Stimulated activated CD8-positive, alpha-beta memory T cell treated with anti-CD3 and anti-CD28 coated beads, Interleukin-12 subunit alpha, Interleukin-12 subunit beta, amount 100 ng/mL, for 1 hour (primary cell): Measurements from ENCODE around the gene KCTD1.
A peak's percentile ranks its signal among the peaks of the same experiment; 100 is the strongest.

Experiments used
- DNase-seq: peaks from one replicate; pipeline ENCODE4 v3.0.0-alpha.2; 2020; ENCODE audit warnings: low read depth

Gene KCTD1

DNA sequence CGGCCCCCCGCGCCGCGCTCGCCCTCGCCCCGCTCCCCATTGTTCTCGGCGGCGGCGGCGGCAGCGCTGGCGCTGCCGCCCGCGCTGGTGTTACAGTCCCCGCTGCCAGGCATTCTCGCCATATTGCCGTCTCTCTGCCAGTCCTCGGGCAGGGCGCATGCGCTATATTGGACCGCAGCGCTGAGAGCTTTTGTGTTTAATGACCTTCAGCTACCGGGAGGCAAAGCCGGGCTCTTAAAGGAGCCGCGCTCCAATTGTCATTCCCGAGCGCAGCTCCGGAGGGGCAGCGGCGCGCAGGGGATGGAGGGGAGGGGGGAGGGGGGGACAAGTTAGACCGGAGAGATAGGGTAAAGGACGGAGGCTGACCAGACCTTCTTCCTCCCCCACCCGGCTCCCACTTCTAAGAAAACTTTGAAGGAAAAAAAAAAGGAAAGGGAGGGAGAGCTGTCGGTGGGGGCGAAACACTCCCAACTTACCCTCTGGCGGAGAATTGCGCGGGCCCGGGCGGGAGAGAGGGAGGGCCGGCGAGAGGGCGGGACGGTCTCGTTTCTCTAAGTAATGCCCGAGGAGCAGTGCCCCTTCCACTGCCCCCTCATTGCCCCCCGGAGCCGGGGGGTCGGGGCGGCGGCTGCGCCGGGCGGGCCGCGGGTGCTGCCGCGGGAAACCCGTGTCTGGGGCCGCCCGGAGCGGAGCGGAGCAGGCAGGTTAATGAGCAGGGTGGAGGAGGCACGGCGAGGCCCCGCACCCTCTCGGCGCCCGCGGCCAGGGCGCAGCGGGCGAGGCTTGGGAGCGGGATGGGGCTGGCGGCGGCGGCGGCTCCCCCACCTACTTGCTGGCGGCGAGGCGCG, at the start of gene KCTD1:
Gene KCTD1, minus strand, starts transcription at position 139 of the 848 bp plus-strand sequence. Its CDS starts 17 bp downstream, at position 122.
- peak; percentile 41 for DNase-seq

DNA sequence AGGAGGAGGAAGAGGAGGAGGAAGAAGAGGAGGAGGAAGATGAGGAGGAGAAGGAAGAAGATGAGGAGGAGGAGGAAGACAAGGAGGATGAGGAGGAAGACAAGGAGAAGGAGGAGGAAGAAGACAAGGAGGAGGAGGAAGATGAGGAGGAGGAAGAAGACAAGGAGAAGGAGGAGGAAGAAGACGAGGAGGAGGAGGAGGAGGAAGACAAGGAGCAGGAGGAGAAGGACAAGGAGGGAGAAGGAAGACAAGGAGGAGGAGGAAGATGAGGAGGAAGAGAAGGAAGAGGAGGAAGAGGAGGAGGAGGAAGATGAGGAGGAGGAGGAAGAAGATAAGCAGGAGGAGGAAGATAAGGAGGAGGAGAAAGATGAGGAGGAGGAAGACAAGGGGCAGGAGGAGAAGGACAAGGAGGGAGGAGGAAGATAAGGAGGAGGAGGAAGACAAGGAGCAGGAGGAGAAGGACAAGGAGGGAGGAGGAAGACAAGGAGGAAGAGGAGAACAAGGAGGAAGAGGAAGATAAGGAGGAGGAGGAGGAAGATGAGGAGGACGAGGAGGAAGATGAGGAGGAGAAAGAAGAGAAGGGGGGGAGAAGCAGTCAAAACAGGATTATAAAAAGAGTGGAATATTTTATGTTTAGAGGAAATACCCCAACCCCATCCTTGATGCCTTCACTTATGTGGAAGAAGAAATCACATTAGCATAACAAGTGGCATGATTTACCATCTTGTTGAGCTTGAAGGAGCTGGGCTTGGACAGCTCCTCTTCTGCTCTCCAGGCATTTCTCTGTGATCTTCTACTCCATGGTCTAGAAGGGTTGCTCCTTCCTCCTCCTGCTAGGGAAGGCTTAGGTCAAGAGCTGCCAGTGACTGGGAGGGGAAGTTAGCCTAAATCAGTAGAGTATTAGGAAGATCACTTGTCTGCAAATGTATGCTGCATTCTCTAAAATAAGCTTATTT, 45.3 kb upstream of the KCTD1 start:
- no peak for DNase-seq

DNA sequence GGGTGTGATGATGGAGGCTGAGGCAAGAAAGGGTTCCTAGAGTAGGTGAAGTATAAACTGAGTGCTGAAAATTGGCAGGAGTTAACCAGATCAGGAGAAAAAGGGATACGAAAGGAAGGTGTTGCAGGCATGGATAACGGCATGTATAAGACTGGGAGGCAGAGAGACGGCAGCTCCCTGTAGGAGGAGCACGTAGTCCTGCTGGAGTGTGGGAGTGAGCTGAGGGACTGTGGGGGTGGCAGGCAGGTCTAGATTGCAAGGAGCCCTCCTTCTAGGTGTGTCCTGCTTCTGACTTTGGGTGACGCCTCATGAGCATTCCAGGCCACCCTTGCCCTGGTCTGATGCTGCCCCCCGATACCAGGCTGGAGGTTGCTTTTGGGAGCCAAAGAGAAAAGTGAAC, 36.4 kb upstream of the KCTD1 start:
- no peak for DNase-seq

- DNase-seq = no peak
Observed at GRCh38 chr18:26579941-26580618, 31.7 kb upstream of the KCTD1 start.

DNA sequence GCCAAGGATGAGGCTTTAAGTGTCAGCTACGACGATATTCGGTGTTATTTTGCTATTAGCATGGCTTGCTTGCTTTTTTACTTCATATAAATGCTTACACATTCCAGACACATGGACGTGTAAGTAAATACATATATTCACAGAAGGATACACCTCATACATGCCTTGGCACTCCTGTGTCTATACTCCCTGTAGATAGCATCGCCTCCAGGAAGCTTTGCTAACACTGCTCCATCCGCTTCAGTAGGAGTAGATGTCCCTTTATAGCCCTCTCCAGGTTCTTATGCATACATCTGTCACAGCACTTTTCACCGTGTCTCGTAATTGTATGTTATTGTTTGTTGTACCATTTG, 27.5 kb upstream of the KCTD1 start:
- no peak for DNase-seq

GRCh38 chr18:26574958-26575864, 26.9 kb upstream of the KCTD1 start:
- no peak for DNase-seq

- DNase-seq = no peak
Observed at GRCh38 chr18:26568926-26569665, 20.7 kb upstream of the KCTD1 start.

DNA sequence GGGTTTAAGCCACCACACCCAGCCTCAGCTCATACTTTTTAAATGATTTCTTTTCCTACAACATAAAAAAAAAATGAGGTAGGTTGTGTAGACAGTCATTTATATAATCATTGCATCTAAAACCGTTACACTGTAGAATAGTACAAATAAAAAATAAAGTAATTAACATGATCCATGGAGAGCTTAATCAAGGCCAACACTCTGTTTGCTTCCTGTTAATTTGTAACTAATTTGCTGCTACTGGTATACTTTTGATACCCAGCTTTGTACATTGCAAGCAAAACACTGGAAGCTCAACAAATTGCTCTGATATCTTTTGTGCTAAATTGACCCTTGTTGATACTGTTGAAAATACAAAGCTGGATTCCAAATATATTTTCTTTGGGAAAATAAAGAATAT, 20.2 kb upstream of the KCTD1 start:
- no peak for DNase-seq

GRCh38 chr18:26566874-26567555, 18.7 kb upstream of the KCTD1 start:
- no peak for DNase-seq

DNA sequence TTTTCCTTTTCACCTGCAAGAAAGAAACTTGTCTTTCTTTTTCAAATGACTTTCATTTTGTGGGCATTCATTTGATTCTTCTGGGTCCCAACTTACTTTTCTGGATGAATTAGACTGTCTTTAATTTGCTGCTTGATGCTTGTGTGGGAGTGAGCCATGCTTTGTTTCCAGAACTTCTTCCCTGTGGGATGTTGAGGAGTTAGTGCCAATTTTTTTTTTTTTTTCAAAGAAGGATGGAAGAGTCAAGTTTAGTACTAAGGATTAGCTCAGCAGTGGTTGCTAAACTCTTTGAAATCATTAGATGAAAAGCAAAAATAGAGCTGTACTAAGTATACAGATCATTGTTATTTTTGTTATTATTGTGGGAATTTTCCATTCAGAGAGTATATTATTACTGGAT, 17.2 kb upstream of the KCTD1 start:
- no peak for DNase-seq

DNA sequence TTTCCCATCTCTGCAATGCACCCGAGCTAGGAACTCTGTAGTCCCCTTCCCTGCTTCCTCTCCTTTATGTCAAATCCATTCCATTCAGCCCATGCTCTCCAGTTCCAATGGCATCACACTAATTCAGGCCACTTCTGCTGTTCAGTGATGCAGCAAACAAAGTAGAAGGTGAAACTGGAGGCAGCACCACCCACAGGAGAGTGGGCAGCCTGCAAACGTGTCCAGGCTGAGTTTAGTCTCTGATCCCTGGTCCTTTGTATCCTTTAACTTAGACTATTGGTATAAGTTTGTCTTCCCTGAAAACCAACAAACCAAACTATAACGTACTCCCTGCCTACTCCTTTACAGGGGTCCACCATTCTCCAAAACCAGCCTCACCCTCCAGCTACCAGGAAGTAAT, 14.7 kb upstream of the KCTD1 start:
- no peak for DNase-seq

DNA sequence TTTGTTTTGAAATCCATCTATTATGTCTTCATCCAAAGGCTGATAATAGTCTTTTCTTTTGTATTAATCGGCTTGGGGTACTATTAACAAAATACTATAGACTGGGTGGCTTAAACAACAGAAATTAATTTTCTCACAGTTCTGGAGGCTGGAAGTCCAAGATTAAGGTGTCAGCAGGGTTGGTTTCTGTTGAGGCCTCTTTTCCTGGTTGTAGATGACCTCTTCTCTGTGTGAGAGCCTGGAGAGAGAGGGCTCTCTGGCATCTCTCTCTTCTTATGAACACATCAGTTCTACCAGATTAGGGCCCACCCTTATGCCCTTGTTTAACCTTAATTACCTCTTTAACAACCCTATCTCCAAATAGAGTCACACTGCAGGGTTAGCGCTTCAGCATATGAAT, 14.2 kb upstream of the KCTD1 start:
- no peak for DNase-seq

- no peak for DNase-seq
Observed at GRCh38 chr18:26561769-26562168, 13.4 kb upstream of the KCTD1 start.

DNA sequence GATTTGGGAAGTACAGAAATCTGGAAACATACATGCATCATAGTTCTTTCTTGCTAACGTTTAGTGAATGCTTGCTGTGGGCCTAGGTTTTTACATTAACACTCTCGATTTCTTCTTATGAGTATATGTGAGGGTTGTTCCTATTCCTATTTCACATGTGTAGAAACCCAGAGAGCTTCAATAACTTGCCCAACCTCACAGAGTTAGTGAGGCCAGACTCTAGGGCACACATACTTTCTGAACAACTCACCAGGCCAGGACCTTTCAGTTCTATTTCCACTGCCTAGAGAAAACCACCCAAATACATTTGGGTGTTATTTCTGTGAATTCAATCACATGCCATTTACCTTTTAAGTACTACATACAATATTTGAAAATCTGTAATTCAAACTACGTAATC, 8.2 kb upstream of the KCTD1 start:
- DNase-seq = no peak

DNA sequence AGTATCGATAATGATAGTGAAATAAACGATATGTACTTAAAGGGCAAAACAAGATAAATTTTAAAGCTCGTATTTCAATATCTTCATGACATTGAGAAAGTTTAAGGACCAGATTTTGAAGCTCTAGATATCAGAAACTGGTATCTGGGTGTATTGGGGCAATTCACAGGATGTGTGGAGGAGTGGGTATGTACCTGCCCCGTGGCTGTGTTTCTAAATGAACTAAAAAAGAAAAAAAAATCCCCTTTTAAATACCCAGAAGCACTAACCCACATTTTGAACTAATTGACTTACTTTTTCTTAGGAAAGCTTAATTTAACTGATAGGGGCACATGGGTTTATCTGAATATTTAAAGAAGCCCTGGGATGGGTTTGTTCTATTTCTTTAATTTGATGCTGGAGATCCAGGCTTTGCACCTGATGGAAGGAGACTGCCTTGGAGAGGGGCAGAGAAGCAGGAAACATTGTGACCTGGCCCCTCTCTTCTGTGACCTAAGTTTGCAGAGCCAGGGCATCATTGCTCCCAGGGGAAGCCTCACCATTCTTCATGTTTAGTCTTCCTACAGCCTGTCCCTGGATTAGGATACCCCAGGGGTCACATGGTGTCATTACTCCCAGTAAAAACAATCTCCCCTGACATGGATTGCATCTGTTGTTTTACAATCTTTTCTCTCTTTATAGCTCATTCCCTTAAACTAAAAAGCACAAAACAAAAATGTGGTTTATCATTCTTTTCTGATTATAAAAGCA, 7.6 kb upstream of the KCTD1 start:
- no peak for DNase-seq

- no peak for DNase-seq
Observed at GRCh38 chr18:26553943-26554342, 5.6 kb upstream of the KCTD1 start.

GRCh38 chr18:26551695-26552081, 3.3 kb upstream of the KCTD1 start:
- DNase-seq = no peak

- DNase-seq = no peak
Observed at GRCh38 chr18:26550998-26551694, 2.8 kb upstream of the KCTD1 start.
